ENCODE data around the gene TRIP12. TPM values are rescaled to one million over a fixed set of nuclear protein-coding genes. Genes with fewer than 3 reads are reported as not detected.

The TRIP12 gene
- total and polyA plus RNA-seq, 2 of the 13 experiments (the other 11 are each of a cell fraction or from before 2014, with no cell fraction given), result 72.1 to 153 TPM

GRCh38 chr2:229920011-229920641 lies 1.7 kb downstream of the TRIP12 start (continued):
- TF ChIP-seq MYPOP (CRISPR knock-in tag; IDR thresholded peaks at IDR 0.05) (peak; percentile 43; the same call in 1 of the 2 replicates), ZBTB3 (CRISPR knock-in tag; IDR thresholded peaks at IDR 0.05; ENCODE audit: borderline replicate concordance, low read depth) (0 out of 2 replicates have a peak, but pooled peaks have one; percentile 33), NR2C2 (CRISPR knock-in tag; IDR thresholded peaks at IDR 0.05; ENCODE audit: borderline replicate concordance) (0 out of 2 replicates have a peak, but pooled peaks have one; percentile 23), FOXO4 (CRISPR knock-in tag; conservative IDR thresholded peaks at IDR 0.05) (0 out of 2 replicates have a peak, but pooled peaks have one; percentile 18), RBFOX2 (IDR thresholded peaks at IDR 0.05; ENCODE audit: low read depth, low read length) (no peak), SNAPC5 (CRISPR knock-in tag; IDR thresholded peaks at IDR 0.05; ENCODE audit: borderline replicate concordance) (no peak)

- H2AFZ ChIP-seq (ENCODE audit: low read length), result no peak overlapping the region
- no peak overlapping the region for H3K4me3 ChIP-seq (replicated peaks in 1 of 3; ENCODE audit: insufficient read depth in 1 of 3, low read depth in 2 of 3, low read length in 3 of 3)
- FAIRE-seq, result no peak
- H3K27ac ChIP-seq (ENCODE audit: extremely low read length, insufficient read depth, low read length), result no peak overlapping the region
- WGBS (ENCODE audit: low lambda C conversion rate), result 97% methylated on average over 5 of the region's 5 CpGs
- H3K27me3 ChIP-seq (ENCODE audit: control insufficient read depth in 1 of 2, insufficient read depth in 2 of 2, low read length in 2 of 2), result no peaks in the 10 kb centered on the region; a peak in 1 of 5 replicates
- ChIA-PET POLR2A (no interaction called here), CTCF (ENCODE audit: low intra/inter-chr PET ratio, low total read pairs) (no interaction called here)
- peaks cover 4 to 13% of the 10 kb centered on the region in 2 experiments; a peak in 4 of 5 replicates for H3K36me3 ChIP-seq (replicated peaks in 1 of 2; ENCODE audit: control insufficient read depth in 1 of 2, insufficient read depth in 2 of 2, low read length in 2 of 2)
- intact Hi-C loops (cut with micrococcal nuclease; ENCODE audit: unreplicated experiment), result no loop called here
- no TSS peak for BruUV-seq (replicated peaks)
- H4K20me1 ChIP-seq (ENCODE audit: insufficient read depth, low read length), result peaks cover 40% of the 10 kb centered on the region
- no peak overlapping the region for H3K9ac ChIP-seq (ENCODE audit: insufficient read depth, low read depth, low read length)
- peaks cover 83% of the 10 kb centered on the region for H3K79me2 ChIP-seq (ENCODE audit: insufficient read depth, low read length)
- H3K4me1 ChIP-seq (ENCODE audit: insufficient read depth, low read length), result peaks cover 58% of the 10 kb centered on the region
- ATAC-seq, result no peak
- DNase-seq (ENCODE audit: low spot score), result no peak
- no peaks in the 10 kb centered on the region for H3K9me3 ChIP-seq (ENCODE audit: low read length)
- H3K4me2 ChIP-seq (ENCODE audit: low read depth, low read length), result no peak overlapping the region
- in situ Hi-C loops (cut with HindIII; ENCODE audit: extremely low pct_ligation_motif_present, low pct_unique_long_range_greater_than_20kb), result no loop called here
- TF ChIP-seq ZGPAT (CRISPR knock-in tag; IDR thresholded peaks at IDR 0.05) (no peak), SAP130 (CRISPR knock-in tag; IDR thresholded peaks at IDR 0.05; ENCODE audit: low read depth) (no peak), REXO4 (CRISPR knock-in tag; IDR thresholded peaks at IDR 0.05; ENCODE audit: borderline replicate concordance) (0 out of 2 replicates have a peak, but pooled peaks have one; percentile 23), MNT (IDR thresholded peaks at IDR 0.05) (no peak), HMGA1 (CRISPR knock-in tag; conservative IDR thresholded peaks at IDR 0.05) (no peak), GZF1 (CRISPR knock-in tag; IDR thresholded peaks at IDR 0.05) (no peak), PHF5A (CRISPR knock-in tag; IDR thresholded peaks at IDR 0.05; ENCODE audit: low read depth, unreplicated experiment) (no peak), FIP1L1 (IDR thresholded peaks at IDR 0.05; ENCODE audit: borderline replicate concordance, insufficient read depth, low read depth, low read length) (no peak)
Observed at GRCh38 chr2:229917793-229918192, 4.0 kb downstream of the TRIP12 start.
